ENCODE results near the gene HLA-DRB1.
"Not testable (repeated sequence)": the region's sequence is repeated elsewhere in the genome, so short reads cannot be mapped to it uniquely, and the experiment has no call there.

Gene HLA-DRB1

GRCh38 chr6:32609731-32610640 is 20.3 kb upstream of the HLA-DRB1 start:
- no peak overlapping the region for H3K27ac ChIP-seq
- DNase-seq (ENCODE audit: low read depth, low spot score): peak; percentile 87

- H3K27ac ChIP-seq: no peak overlapping the region
- DNase-seq (ENCODE audit: low read depth, low spot score): no peak
Measured at GRCh38 chr6:32609391-32609730, 19.7 kb upstream of the HLA-DRB1 start.

- no peak for DNase-seq (ENCODE audit: low read depth, low spot score)
- no peak overlapping the region for H3K27ac ChIP-seq
Measured at GRCh38 chr6:32608362-32608761, 18.7 kb upstream of the HLA-DRB1 start.

- no peak overlapping the region for H3K27ac ChIP-seq
- no peak for DNase-seq (ENCODE audit: low read depth, low spot score)
Measured at GRCh38 chr6:32607988-32608298, 18.3 kb upstream of the HLA-DRB1 start.

- H3K27ac ChIP-seq: no peak overlapping the region
Measured at GRCh38 chr6:32607263-32607987, 17.8 kb upstream of the HLA-DRB1 start.

GRCh38 chr6:32604434-32604877 is 14.8 kb upstream of the HLA-DRB1 start:
- no peak for DNase-seq (ENCODE audit: low read depth, low spot score)
- no peak overlapping the region for H3K27ac ChIP-seq

More at GRCh38 chr6:32607263-32607987, 17.8 kb upstream of the HLA-DRB1 start:
- no peak for DNase-seq (ENCODE audit: low read depth, low spot score)

GRCh38 chr6:32603888-32604287 is 14.2 kb upstream of the HLA-DRB1 start:
- H3K27ac ChIP-seq: no peak overlapping the region
- no peak for DNase-seq (ENCODE audit: low read depth, low spot score)

- DNase-seq (ENCODE audit: low read depth, low spot score): no peak
- no peak overlapping the region for H3K27ac ChIP-seq
Measured at GRCh38 chr6:32603222-32603621, 13.6 kb upstream of the HLA-DRB1 start.

GRCh38 chr6:32602383-32602782 is 12.7 kb upstream of the HLA-DRB1 start:
- no peak overlapping the region for H3K27ac ChIP-seq
- no peak for DNase-seq (ENCODE audit: low read depth, low spot score)

- H3K27ac ChIP-seq: no peak overlapping the region
- DNase-seq (ENCODE audit: low read depth, low spot score): no peak
Measured at GRCh38 chr6:32597024-32597423, 7.4 kb upstream of the HLA-DRB1 start.

GRCh38 chr6:32590713-32591112 is 1.1 kb upstream of the HLA-DRB1 start:
- not testable (repeated sequence) for DNase-seq (ENCODE audit: low read depth, low spot score)

GRCh38 chr6:32588156-32588555 is 1.5 kb downstream of the HLA-DRB1 start:
- H3K27ac ChIP-seq: no peak overlapping the region
- no peak for DNase-seq (ENCODE audit: low read depth, low spot score)

More at GRCh38 chr6:32590713-32591112, 1.1 kb upstream of the HLA-DRB1 start:
- H3K27ac ChIP-seq: not testable (repeated sequence)

- no peak for DNase-seq (ENCODE audit: low read depth, low spot score)
- no peak overlapping the region for H3K27ac ChIP-seq
Measured at GRCh38 chr6:32583527-32583898, 6.1 kb downstream of the HLA-DRB1 start.

- DNase-seq (ENCODE audit: low read depth, low spot score): no peak
- H3K27ac ChIP-seq: no peak overlapping the region
Measured at GRCh38 chr6:32581315-32582095, 8.1 kb downstream of the HLA-DRB1 start.

- no peak for DNase-seq (ENCODE audit: low read depth, low spot score)
- H3K27ac ChIP-seq: no peak overlapping the region
Measured at GRCh38 chr6:32580593-32580992, 9.1 kb downstream of the HLA-DRB1 start.

- no peak for DNase-seq (ENCODE audit: low read depth, low spot score)
- no peak overlapping the region for H3K27ac ChIP-seq
Measured at GRCh38 chr6:32578962-32579361, 10.7 kb downstream of the HLA-DRB1 start.

GRCh38 chr6:32577493-32577892 is 12.2 kb downstream of the HLA-DRB1 start:
- H3K27ac ChIP-seq; DNase-seq (ENCODE audit: low read depth, low spot score): not testable (repeated sequence)

- DNase-seq (ENCODE audit: low read depth, low spot score): no peak
Measured at GRCh38 chr6:32576250-32576649, 13.4 kb downstream of the HLA-DRB1 start.

GRCh38 chr6:32570363-32570905 is 19.2 kb downstream of the HLA-DRB1 start:
- H3K27ac ChIP-seq: no peak overlapping the region
- no peak for DNase-seq (ENCODE audit: low read depth, low spot score)

More at GRCh38 chr6:32576250-32576649, 13.4 kb downstream of the HLA-DRB1 start:
- no peak overlapping the region for H3K27ac ChIP-seq

GRCh38 chr6:32568561-32568960 is 21.1 kb downstream of the HLA-DRB1 start:
- H3K27ac ChIP-seq: no peak overlapping the region
- DNase-seq (ENCODE audit: low read depth, low spot score): no peak
